Measurements from ENCODE around the gene DDX20. TPM values are rescaled to one million over a fixed set of nuclear protein-coding genes. Genes with fewer than 3 reads are reported as not detected.
A peak's percentile ranks its signal among the peaks of the same experiment; 100 is the strongest.

DDX20 gene
- total and polyA plus RNA-seq, 2 experiments from 2014 or later: 11.5 to 24.2 TPM

DNA sequence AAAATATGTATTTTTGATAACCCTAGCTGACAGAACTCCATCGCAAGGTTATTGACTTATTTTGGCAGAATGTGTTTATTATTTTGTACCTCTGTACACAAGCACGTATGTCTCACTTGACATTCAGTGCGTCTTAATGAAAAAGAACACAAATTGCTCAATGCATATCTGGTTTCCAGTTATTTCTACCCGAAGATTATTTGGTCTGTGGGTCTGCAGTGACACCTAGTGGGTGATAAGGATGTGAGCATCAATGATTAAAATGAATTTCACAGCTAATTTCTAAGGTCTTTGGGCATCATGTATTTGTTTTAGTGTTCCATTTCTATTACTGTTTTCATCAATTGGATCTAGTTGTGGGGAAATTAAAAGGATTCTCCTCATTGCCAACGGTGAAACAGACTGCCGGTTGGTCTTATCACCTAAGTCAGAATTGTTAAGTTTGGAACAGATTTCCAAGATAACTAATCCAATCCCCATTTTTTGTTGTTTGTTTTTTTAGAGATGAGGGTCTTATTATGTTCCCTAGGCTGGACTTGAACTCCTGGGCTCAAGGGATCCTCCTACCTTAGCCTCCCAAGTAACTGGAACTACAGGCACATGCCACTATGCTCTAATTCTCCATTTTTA is 13.9 kb downstream of the DDX20 start:
- H3K27ac ChIP-seq: no peak overlapping the region
- H3K4me2 ChIP-seq (ENCODE audit: unreplicated experiment): peak overlapping the region; percentile 17
- TF ChIP-seq EZH2 (IDR thresholded peaks at IDR 0.05; ENCODE audit: insufficient read depth, poor library complexity, severe bottlenecking): no peak
- TF ChIP-seq EZH2phosphoT487 (IDR thresholded peaks at IDR 0.05; ENCODE audit: insufficient read depth, low read depth): no peak
- peaks cover 18% of the 10 kb centered on the region; the same call in 1 of the 2 replicates for H3K36me3 ChIP-seq (ENCODE audit: low read depth)
- H3F3A ChIP-seq (ENCODE audit: insufficient read depth): peaks cover 18% of the 10 kb centered on the region
- WGBS, 2 experiments (ENCODE audit: low coverage in 1 of 2, low lambda C conversion rate in 2 of 2, missing lambda C conversion rate in 2 of 2): 32% methylated on average over 6 of the region's 6 CpGs
- H3K4me1 ChIP-seq (ENCODE audit: insufficient read depth): no peaks in the 10 kb centered on the region
- peak overlapping the region; percentile 6; the same call in 1 of the 2 replicates for H3K9ac ChIP-seq
- no peaks in the 10 kb centered on the region for H3K79me2 ChIP-seq (ENCODE audit: insufficient read depth)
- no peaks in the 10 kb centered on the region for H3K9me3 ChIP-seq (ENCODE audit: low read depth)
- H3K27me3 ChIP-seq (replicated peaks; ENCODE audit: insufficient read depth): no peaks in the 10 kb centered on the region
- no peaks in the 10 kb centered on the region for H4K20me1 ChIP-seq (ENCODE audit: insufficient read depth)
- H3K9me2 ChIP-seq (ENCODE audit: insufficient read depth): no peaks in the 10 kb centered on the region
- peak; percentile 80 for DNase-seq
- in situ Hi-C loops (cut with MboI): loop anchor here (25.0 kb wide), 1 partner anchor 557 kb away; the partner anchor contains the start of gene DENND2D
- 0 out of 2 replicates have a peak overlapping the region, but pooled peaks have one; percentile 32 for H2AFZ ChIP-seq
- no peak overlapping the region for H3K4me3 ChIP-seq

GRCh38 chr1:111770916-111771315 is 15.2 kb downstream of the DDX20 start:
- no peaks in the 10 kb centered on the region for H3K4me1 ChIP-seq (ENCODE audit: insufficient read depth)
- no peak overlapping the region for H3K4me2 ChIP-seq (ENCODE audit: unreplicated experiment)
- H3K79me2 ChIP-seq (ENCODE audit: insufficient read depth): no peaks in the 10 kb centered on the region
- no peaks in the 10 kb centered on the region for H3K9me2 ChIP-seq (ENCODE audit: insufficient read depth)
- H3K9me3 ChIP-seq (ENCODE audit: low read depth): no peaks in the 10 kb centered on the region
- no peaks in the 10 kb centered on the region for H4K20me1 ChIP-seq (ENCODE audit: insufficient read depth)
- in situ Hi-C loops (cut with MboI): loop anchor here (25.0 kb wide), 1 partner anchor 559 kb away; the partner anchor contains the start of gene DENND2D
- TF ChIP-seq EZH2phosphoT487 (IDR thresholded peaks at IDR 0.05; ENCODE audit: insufficient read depth, low read depth) (no peak), EZH2 (IDR thresholded peaks at IDR 0.05; ENCODE audit: insufficient read depth, poor library complexity, severe bottlenecking) (no peak)
- peaks cover 18% of the 10 kb centered on the region for H3F3A ChIP-seq (ENCODE audit: insufficient read depth)
- no peak overlapping the region for H2AFZ ChIP-seq
- 87 to 88% methylated on average over 4 of the region's 4 CpGs for WGBS, 2 experiments (ENCODE audit: low coverage in 1 of 2, low lambda C conversion rate in 2 of 2, missing lambda C conversion rate in 2 of 2)
- H3K27ac ChIP-seq: no peak overlapping the region
- no peak overlapping the region for H3K4me3 ChIP-seq
- peaks cover 11% of the 10 kb centered on the region; the same call in 1 of the 2 replicates for H3K36me3 ChIP-seq (ENCODE audit: low read depth)
- no peak overlapping the region for H3K9ac ChIP-seq
- DNase-seq: peak; percentile 20
- H3K27me3 ChIP-seq (replicated peaks; ENCODE audit: insufficient read depth): no peaks in the 10 kb centered on the region

- WGBS, 2 experiments (ENCODE audit: low coverage in 1 of 2, low lambda C conversion rate in 2 of 2, missing lambda C conversion rate in 2 of 2): 81 to 83% methylated on average over 9 of the region's 9 CpGs
- Histone ChIP-seq H3F3A (ENCODE audit: insufficient read depth) (no peaks in the 10 kb centered on the region; the same call in 1 of the 2 replicates), H3K4me3 (no peak overlapping the region), H3K27me3 (replicated peaks; ENCODE audit: insufficient read depth) (no peaks in the 10 kb centered on the region), H2AFZ (no peak overlapping the region), H3K4me1 (ENCODE audit: insufficient read depth) (peaks cover 13% of the 10 kb centered on the region), H3K9ac (no peak overlapping the region), H3K4me2 (ENCODE audit: unreplicated experiment) (no peak overlapping the region), H3K27ac (no peak overlapping the region), H3K9me2 (ENCODE audit: insufficient read depth) (no peaks in the 10 kb centered on the region), H3K79me2 (ENCODE audit: insufficient read depth) (no peaks in the 10 kb centered on the region), H4K20me1 (ENCODE audit: insufficient read depth) (no peaks in the 10 kb centered on the region), H3K36me3 (ENCODE audit: low read depth) (no peaks in the 10 kb centered on the region), H3K9me3 (ENCODE audit: low read depth) (no peaks in the 10 kb centered on the region)
- in situ Hi-C loops (cut with MboI): no loop called here
- no peak for TF ChIP-seq EZH2 (IDR thresholded peaks at IDR 0.05; ENCODE audit: insufficient read depth, poor library complexity, severe bottlenecking)
- TF ChIP-seq EZH2phosphoT487 (IDR thresholded peaks at IDR 0.05; ENCODE audit: insufficient read depth, low read depth): no peak
- no peak for DNase-seq
Measured at GRCh38 chr1:111775966-111776365, 20.3 kb downstream of the DDX20 start.

- WGBS, 2 experiments (ENCODE audit: low coverage in 1 of 2, low lambda C conversion rate in 2 of 2, missing lambda C conversion rate in 2 of 2): 43 to 55% methylated on average over 2 of the region's 2 CpGs
- no peaks in the 10 kb centered on the region for H3K36me3 ChIP-seq (ENCODE audit: low read depth)
- no peaks in the 10 kb centered on the region; the same call in 1 of the 2 replicates for H3F3A ChIP-seq (ENCODE audit: insufficient read depth)
- H3K4me1 ChIP-seq (ENCODE audit: insufficient read depth): peaks cover 13% of the 10 kb centered on the region
- in situ Hi-C loops (cut with MboI): no loop called here
- H3K27ac ChIP-seq: no peak overlapping the region
- no peaks in the 10 kb centered on the region for H3K27me3 ChIP-seq (replicated peaks; ENCODE audit: insufficient read depth)
- no peaks in the 10 kb centered on the region for H3K9me2 ChIP-seq (ENCODE audit: insufficient read depth)
- no peak for DNase-seq
- H3K4me2 ChIP-seq (ENCODE audit: unreplicated experiment): no peak overlapping the region
- no peak overlapping the region for H2AFZ ChIP-seq
- no peaks in the 10 kb centered on the region for H3K9me3 ChIP-seq (ENCODE audit: low read depth)
- H3K9ac ChIP-seq: no peak overlapping the region
- TF ChIP-seq EZH2phosphoT487 (IDR thresholded peaks at IDR 0.05; ENCODE audit: insufficient read depth, low read depth) (no peak), EZH2 (IDR thresholded peaks at IDR 0.05; ENCODE audit: insufficient read depth, poor library complexity, severe bottlenecking) (no peak)
- no peaks in the 10 kb centered on the region for H3K79me2 ChIP-seq (ENCODE audit: insufficient read depth)
- H4K20me1 ChIP-seq (ENCODE audit: insufficient read depth): no peaks in the 10 kb centered on the region
- H3K4me3 ChIP-seq: no peak overlapping the region
Measured at GRCh38 chr1:111776391-111776790, 20.7 kb downstream of the DDX20 start.
